Neural cell (in vitro differentiated cells): ENCODE results near the gene DHX58.

Experiments used
- CTCF ChIP-seq: fragments of 450-650 bp; IDR thresholded peaks from 2 replicates; pipeline ENCODE4 v1.5.1; 2014; ENCODE audit warnings: antibody characterized with exemption, mild to moderate bottlenecking, moderate library complexity; ENCODE audit not compliant: poor library complexity, severe bottlenecking
- MXI1 ChIP-seq: fragments of 450-650 bp; conservative IDR thresholded peaks from 2 replicates; pipeline ENCODE4 v1.6.1; 2014; ENCODE audit warnings: antibody characterized with exemption, mild to moderate bottlenecking; ENCODE audit not compliant: poor library complexity, severe bottlenecking
- REST ChIP-seq: IDR thresholded peaks from 2 replicates; pipeline ENCODE4 v1.6.1; 2012; ENCODE audit warnings: borderline replicate concordance
- SMC3 ChIP-seq: fragments of 450-650 bp; conservative IDR thresholded peaks from 2 replicates; pipeline ENCODE4 v1.6.1; 2014; ENCODE audit warnings: antibody characterized with exemption, mild to moderate bottlenecking, moderate library complexity; ENCODE audit not compliant: poor library complexity

GRCh38 chr17:42072323-42073187 is 40.0 kb downstream of the DHX58 start:
- no peak for TF ChIP-seq MXI1
- no peak for TF ChIP-seq CTCF
- no peak for TF ChIP-seq SMC3
- no peak for TF ChIP-seq REST
